HepG2 (cell line): Measurements from ENCODE around the gene CPNE4. TPM values are rescaled to one million over a fixed set of nuclear protein-coding genes. Genes with fewer than 3 reads are reported as not detected.

Experiments used
- ARHGAP35 ChIP-seq: sonication (generic); formaldehyde crosslinking; IDR thresholded peaks from 2 replicates; pipeline ENCODE4 v1.9.0; 2022; ENCODE audit warnings: mild to moderate bottlenecking, inconsistent platforms, moderate library complexity, missing genetic modification reagents, borderline replicate concordance
- ATRX ChIP-seq: sonication (generic); formaldehyde crosslinking; IDR thresholded peaks from 2 replicates; pipeline ENCODE4 v1.4.0; 2020; ENCODE audit warnings: missing genetic modification reagents, borderline replicate concordance
- BCL6 ChIP-seq: IDR thresholded peaks from 2 replicates; pipeline ENCODE4 v1.6.1; 2016; ENCODE audit warnings: missing genetic modification reagents, missing compliant biosample characterization
- NFE2L1 ChIP-seq: sonication (generic); formaldehyde crosslinking; IDR thresholded peaks from 2 replicates; pipeline ENCODE4 v1.4.0; 2020; ENCODE audit warnings: missing genetic modification reagents, mild to moderate bottlenecking, borderline replicate concordance
- ZKSCAN5 ChIP-seq: sonication (generic); formaldehyde crosslinking; IDR thresholded peaks from 2 replicates; pipeline ENCODE4 v1.5.1; 2020; ENCODE audit warnings: mild to moderate bottlenecking, missing genetic modification reagents
- ZNF12 ChIP-seq: sonication (generic); formaldehyde crosslinking; IDR thresholded peaks from 2 replicates; pipeline ENCODE4 v1.5.0; 2020; ENCODE audit warnings: missing genetic modification reagents
- ZSCAN20 ChIP-seq: sonication (generic); formaldehyde crosslinking; IDR thresholded peaks from 2 replicates; pipeline ENCODE4 v1.4.0; 2020; ENCODE audit warnings: missing genetic modification reagents, mild to moderate bottlenecking, borderline replicate concordance
- polyA plus RNA-seq, 8 experiments: library from polyadenylated mRNA; depleted of rRNA in 3 of 8; stranded (reverse) in 7 of 8; unstranded in 1 of 8; fragments of >200 nt; fragmentation: Illumina TruSeq in 4 of 8; extraction: Trizol in 4 of 8; gene quantifications; 2 replicates each; pipeline versions ENCODE4 v1.2.1 to v1.2.3, GENCODE V29; 2011 to 2016; ENCODE audit warnings: low read depth in 4 of 8, missing spikeins in 1 of 8, mixed read lengths in 1 of 8; ENCODE audit not compliant: insufficient read depth in 1 of 8
- total RNA-seq, 5 experiments: library from RNA; depleted of rRNA; stranded (reverse); fragments of >200 nt; fragmentation: Illumina TruSeq; extraction: Trizol; gene quantifications; 2 replicates each; pipeline ENCODE4 v1.2.3, GENCODE V29; 2016; ENCODE audit warnings: low read depth in 1 of 5
- TF ChIP-seq, protein P1 (sequence below): sonication (generic); formaldehyde crosslinking; IDR thresholded peaks from 2 replicates; pipeline ENCODE4 v1.5.1; 2020; ENCODE audit warnings: mild to moderate bottlenecking, missing genetic modification reagents, borderline replicate concordance
- TF ChIP-seq, protein P2 (sequence below): sonication (generic); formaldehyde crosslinking; IDR thresholded peaks from 2 replicates; pipeline ENCODE4 v1.9.0; 2021; ENCODE audit warnings: missing genetic modification reagents, borderline replicate concordance
- TF ChIP-seq, protein P3 (sequence below): IDR thresholded peaks from 2 replicates; pipeline ENCODE4 v1.6.1; 2018; ENCODE audit warnings: missing genetic modification reagents, mild to moderate bottlenecking, missing compliant biosample characterization
- TF ChIP-seq, protein P4 (sequence below): sonication (generic); formaldehyde crosslinking; IDR thresholded peaks from 2 replicates; pipeline ENCODE4 v1.8.1; 2022; ENCODE audit warnings: low read depth, mild to moderate bottlenecking, missing genetic modification reagents
- TF ChIP-seq, protein P5 (sequence below): sonication (generic); formaldehyde crosslinking; IDR thresholded peaks from 2 replicates; pipeline ENCODE4 v1.5.0; 2020; ENCODE audit warnings: missing genetic modification reagents
- TF ChIP-seq, protein P6 (sequence below): IDR thresholded peaks from 2 replicates; pipeline ENCODE4 v1.6.1; 2016; ENCODE audit warnings: low read depth, borderline replicate concordance

The CPNE4 gene
- total and polyA plus RNA-seq, 2 of the 13 experiments (the other 11 are each of a cell fraction or from before 2014, with no cell fraction given): not detected

DNA sequence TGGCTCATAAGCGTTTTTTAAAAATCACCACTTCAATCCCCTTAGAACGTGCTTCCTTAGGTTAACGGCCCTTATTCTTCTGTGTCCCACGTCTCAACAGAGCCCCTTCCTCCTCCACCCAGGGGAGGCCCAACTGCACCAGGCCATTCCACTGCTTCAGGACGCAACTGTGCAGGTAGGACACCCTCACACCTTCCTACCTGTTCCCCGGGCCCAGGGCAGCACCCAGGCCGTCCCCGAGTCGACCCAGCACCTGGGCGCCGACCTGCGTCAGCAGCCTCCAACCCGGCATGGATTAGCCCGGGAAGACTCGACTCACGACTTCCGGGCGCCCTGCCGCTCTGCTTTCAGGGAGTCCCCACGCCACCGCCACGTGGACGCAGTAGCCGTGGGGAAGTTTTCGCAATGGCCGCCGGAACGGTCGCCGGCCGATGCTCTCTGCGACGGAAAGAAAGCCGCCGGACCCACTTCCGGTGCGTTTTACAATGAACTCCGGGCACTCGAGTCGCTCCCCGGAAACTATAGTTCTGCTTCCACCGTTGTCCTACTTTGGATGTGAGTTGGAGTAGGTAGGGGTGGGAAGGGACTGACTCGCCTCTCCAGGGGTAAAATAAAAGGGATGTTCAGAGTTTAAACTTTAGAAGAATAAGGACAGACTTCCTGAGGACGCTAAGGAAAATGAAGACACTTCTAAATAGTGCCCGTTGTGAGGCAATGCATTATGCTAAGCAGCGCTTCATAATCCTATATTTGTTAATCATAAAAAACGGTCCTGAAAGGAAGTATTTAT, 532.1 kb downstream of the CPNE4 start, which contains the start of gene MRPL3 (continued):
- TF ChIP-seq ZKSCAN5 (CRISPR knock-in tag) (no peak), ARHGAP35 (peak; percentile 65; the same call in 1 of the 2 replicates), NFE2L1 (CRISPR knock-in tag) (peak; percentile 40; the same call in 1 of the 2 replicates), ZNF12 (CRISPR knock-in tag) (peak; percentile 68; the same call in 1 of the 2 replicates), ZSCAN20 (CRISPR knock-in tag) (peak; percentile 96), ATRX (CRISPR knock-in tag) (no peak), BCL6 (CRISPR knock-in tag) (peak; percentile 57)
- TF ChIP-seq, protein P1, sequence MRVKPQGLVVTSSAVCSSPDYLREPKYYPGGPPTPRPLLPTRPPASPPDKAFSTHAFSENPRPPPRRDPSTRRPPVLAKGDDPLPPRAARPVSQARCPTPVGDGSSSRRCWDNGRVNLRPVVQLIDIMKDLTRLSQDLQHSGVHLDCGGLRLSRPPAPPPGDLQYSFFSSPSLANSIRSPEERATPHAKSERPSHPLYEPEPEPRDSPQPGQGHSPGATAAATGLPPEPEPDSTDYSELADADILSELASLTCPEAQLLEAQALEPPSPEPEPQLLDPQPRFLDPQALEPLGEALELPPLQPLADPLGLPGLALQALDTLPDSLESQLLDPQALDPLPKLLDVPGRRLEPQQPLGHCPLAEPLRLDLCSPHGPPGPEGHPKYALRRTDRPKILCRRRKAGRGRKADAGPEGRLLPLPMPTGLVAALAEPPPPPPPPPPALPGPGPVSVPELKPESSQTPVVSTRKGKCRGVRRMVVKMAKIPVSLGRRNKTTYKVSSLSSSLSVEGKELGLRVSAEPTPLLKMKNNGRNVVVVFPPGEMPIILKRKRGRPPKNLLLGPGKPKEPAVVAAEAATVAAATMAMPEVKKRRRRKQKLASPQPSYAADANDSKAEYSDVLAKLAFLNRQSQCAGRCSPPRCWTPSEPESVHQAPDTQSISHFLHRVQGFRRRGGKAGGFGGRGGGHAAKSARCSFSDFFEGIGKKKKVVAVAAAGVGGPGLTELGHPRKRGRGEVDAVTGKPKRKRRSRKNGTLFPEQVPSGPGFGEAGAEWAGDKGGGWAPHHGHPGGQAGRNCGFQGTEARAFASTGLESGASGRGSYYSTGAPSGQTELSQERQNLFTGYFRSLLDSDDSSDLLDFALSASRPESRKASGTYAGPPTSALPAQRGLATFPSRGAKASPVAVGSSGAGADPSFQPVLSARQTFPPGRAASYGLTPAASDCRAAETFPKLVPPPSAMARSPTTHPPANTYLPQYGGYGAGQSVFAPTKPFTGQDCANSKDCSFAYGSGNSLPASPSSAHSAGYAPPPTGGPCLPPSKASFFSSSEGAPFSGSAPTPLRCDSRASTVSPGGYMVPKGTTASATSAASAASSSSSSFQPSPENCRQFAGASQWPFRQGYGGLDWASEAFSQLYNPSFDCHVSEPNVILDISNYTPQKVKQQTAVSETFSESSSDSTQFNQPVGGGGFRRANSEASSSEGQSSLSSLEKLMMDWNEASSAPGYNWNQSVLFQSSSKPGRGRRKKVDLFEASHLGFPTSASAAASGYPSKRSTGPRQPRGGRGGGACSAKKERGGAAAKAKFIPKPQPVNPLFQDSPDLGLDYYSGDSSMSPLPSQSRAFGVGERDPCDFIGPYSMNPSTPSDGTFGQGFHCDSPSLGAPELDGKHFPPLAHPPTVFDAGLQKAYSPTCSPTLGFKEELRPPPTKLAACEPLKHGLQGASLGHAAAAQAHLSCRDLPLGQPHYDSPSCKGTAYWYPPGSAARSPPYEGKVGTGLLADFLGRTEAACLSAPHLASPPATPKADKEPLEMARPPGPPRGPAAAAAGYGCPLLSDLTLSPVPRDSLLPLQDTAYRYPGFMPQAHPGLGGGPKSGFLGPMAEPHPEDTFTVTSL (CRISPR knock-in tag): 0 out of 2 replicates have a peak, but pooled peaks have one; percentile 28
- TF ChIP-seq, protein P2, sequence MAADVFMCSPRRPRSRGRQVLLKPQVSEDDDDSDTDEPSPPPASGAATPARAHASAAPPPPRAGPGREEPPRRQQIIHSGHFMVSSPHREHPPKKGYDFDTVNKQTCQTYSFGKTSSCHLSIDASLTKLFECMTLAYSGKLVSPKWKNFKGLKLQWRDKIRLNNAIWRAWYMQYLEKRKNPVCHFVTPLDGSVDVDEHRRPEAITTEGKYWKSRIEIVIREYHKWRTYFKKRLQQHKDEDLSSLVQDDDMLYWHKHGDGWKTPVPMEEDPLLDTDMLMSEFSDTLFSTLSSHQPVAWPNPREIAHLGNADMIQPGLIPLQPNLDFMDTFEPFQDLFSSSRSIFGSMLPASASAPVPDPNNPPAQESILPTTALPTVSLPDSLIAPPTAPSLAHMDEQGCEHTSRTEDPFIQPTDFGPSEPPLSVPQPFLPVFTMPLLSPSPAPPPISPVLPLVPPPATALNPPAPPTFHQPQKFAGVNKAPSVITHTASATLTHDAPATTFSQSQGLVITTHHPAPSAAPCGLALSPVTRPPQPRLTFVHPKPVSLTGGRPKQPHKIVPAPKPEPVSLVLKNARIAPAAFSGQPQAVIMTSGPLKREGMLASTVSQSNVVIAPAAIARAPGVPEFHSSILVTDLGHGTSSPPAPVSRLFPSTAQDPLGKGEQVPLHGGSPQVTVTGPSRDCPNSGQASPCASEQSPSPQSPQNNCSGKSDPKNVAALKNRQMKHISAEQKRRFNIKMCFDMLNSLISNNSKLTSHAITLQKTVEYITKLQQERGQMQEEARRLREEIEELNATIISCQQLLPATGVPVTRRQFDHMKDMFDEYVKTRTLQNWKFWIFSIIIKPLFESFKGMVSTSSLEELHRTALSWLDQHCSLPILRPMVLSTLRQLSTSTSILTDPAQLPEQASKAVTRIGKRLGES (CRISPR knock-in tag): peak; percentile 98
- TF ChIP-seq, protein P3, sequence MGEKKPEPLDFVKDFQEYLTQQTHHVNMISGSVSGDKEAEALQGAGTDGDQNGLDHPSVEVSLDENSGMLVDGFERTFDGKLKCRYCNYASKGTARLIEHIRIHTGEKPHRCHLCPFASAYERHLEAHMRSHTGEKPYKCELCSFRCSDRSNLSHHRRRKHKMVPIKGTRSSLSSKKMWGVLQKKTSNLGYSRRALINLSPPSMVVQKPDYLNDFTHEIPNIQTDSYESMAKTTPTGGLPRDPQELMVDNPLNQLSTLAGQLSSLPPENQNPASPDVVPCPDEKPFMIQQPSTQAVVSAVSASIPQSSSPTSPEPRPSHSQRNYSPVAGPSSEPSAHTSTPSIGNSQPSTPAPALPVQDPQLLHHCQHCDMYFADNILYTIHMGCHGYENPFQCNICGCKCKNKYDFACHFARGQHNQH (CRISPR knock-in tag): peak; percentile 92
- TF ChIP-seq, protein P4, sequence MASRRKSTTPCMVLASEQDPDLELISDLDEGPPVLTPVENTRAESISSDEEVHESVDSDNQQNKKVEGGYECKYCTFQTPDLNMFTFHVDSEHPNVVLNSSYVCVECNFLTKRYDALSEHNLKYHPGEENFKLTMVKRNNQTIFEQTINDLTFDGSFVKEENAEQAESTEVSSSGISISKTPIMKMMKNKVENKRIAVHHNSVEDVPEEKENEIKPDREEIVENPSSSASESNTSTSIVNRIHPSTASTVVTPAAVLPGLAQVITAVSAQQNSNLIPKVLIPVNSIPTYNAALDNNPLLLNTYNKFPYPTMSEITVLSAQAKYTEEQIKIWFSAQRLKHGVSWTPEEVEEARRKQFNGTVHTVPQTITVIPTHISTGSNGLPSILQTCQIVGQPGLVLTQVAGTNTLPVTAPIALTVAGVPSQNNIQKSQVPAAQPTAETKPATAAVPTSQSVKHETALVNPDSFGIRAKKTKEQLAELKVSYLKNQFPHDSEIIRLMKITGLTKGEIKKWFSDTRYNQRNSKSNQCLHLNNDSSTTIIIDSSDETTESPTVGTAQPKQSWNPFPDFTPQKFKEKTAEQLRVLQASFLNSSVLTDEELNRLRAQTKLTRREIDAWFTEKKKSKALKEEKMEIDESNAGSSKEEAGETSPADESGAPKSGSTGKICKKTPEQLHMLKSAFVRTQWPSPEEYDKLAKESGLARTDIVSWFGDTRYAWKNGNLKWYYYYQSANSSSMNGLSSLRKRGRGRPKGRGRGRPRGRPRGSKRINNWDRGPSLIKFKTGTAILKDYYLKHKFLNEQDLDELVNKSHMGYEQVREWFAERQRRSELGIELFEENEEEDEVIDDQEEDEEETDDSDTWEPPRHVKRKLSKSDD (CRISPR knock-in tag): peak; percentile 79
- TF ChIP-seq, protein P5, sequence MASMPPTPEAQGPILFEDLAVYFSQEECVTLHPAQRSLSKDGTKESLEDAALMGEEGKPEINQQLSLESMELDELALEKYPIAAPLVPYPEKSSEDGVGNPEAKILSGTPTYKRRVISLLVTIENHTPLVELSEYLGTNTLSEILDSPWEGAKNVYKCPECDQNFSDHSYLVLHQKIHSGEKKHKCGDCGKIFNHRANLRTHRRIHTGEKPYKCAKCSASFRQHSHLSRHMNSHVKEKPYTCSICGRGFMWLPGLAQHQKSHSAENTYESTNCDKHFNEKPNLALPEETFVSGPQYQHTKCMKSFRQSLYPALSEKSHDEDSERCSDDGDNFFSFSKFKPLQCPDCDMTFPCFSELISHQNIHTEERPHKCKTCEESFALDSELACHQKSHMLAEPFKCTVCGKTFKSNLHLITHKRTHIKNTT: no peak
- TF ChIP-seq, protein P6, sequence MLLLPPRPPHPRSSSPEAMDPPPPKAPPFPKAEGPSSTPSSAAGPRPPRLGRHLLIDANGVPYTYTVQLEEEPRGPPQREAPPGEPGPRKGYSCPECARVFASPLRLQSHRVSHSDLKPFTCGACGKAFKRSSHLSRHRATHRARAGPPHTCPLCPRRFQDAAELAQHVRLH (CRISPR knock-in tag): peak; percentile 96
